Right lobe of liver (tissue), 6 donors: ENCODE data around the gene CD79B. TPM values are rescaled to one million over a fixed set of nuclear protein-coding genes. Genes with fewer than 3 reads are reported as not detected.

ENCODE experiments used
- ATAC-seq, 4 donors: fragments of 200-7000 bp; cut with Tn5 transposase; one replicate each; pipeline ENCODE4 v1.9.1; 2020; ENCODE audit warnings: mild to moderate bottlenecking in 4 of 4, moderate library complexity in 4 of 4
- DNase-seq, 3 donors: peaks; one replicate each; pipeline ENCODE4 v3.0.0-alpha.2; 2020
- H3K27ac ChIP-seq, 3 donors: fragments of 200-600 bp; one replicate each; pipeline ENCODE4 v1.8.0; 2022
- H3K27me3 ChIP-seq, 2 donors: fragments of 200-600 bp; one replicate each; pipeline ENCODE4 v1.8.0; 2022
- H3K36me3 ChIP-seq, 4 donors: fragments of 200-600 bp; sonication (generic) in 1 of 4; one replicate each; pipeline versions ENCODE4 v1.5.1 to v1.8.0; 2017 to 2022; ENCODE audit warnings: control low read depth in 1 of 4
- H3K4me1 ChIP-seq, 4 donors: fragments of 200-600 bp; sonication (generic) in 1 of 4; one replicate each; pipeline versions ENCODE4 v1.5.1 to v1.8.0; 2017 to 2022; ENCODE audit warnings: control low read depth in 1 of 4
- H3K4me3 ChIP-seq, 3 donors: fragments of 200-600 bp; one replicate each; pipeline ENCODE4 v1.8.0; 2022
- H3K9me3 ChIP-seq, 4 donors: fragments of 200-600 bp; sonication (generic) in 1 of 4; one replicate each; pipeline versions ENCODE4 v1.5.1 to v1.8.0; 2017 to 2022; ENCODE audit warnings: control low read depth in 1 of 4
- POLR2A ChIP-seq: fragments of 450-650 bp; IDR thresholded peaks from one replicate; pipeline ENCODE4 v1.6.1; 2017; ENCODE audit warnings: antibody characterized with exemption, mild to moderate bottlenecking
- WGBS: methylation state at CpG from one replicate; pipeline ENCODE4 v1.1.6; 2018; ENCODE audit warnings: low coverage, low lambda C conversion rate; ENCODE audit not compliant: insufficient coverage; ENCODE audit errors: missing lambda C conversion rate; 5-methylcytosine and 5-hydroxymethylcytosine counted together
- intact Hi-C, 2 donors: fragments of 100-400 bp; cut with DNase I; formaldehyde crosslinking; loops; one replicate each; pipeline versions ENCODE4 v1.11.2 to v1.14.1; 2022
- total RNA-seq, 6 experiments: library from RNA; depleted of rRNA in 2 of 6; stranded (reverse); fragments of >200 nt in 2 of 6; fragmentation: NEBNext Ultra II Directional in 3 of 6; extraction: Animal tissue kit (Norgen Biotek cat#: 25700) in 3 of 6; gene quantifications; one replicate each; pipeline versions ENCODE4 v1.1.0 to v1.2.4, GENCODE V29; 2016 to 2023
- TF ChIP-seq, protein P1 (sequence below), 4 donors: fragments of 200-600 bp in 3 of 4; fragments of 450-650 bp in 1 of 4; IDR thresholded peaks; one replicate each; pipeline versions ENCODE4 v1.5.1 to v1.8.0; 2016 to 2022; ENCODE audit warnings: antibody characterized with exemption in 4 of 4, mild to moderate bottlenecking in 2 of 4
- donor health status: DM: no; HTN: yes; CAD: no.
- donor health status: DM: no; HTN: no; CAD: no.
- donor health status: DM: no; HTN: no; CAD: no.
- donor health status: DM: no; HTN: yes; CAD: no.
- donor health status: DM: no; HTN: yes; CAD: no.

CD79B gene
- total RNA-seq, 6 experiments from 2014 or later = 0.62 to 2.2 (median 0.92) TPM

DNA sequence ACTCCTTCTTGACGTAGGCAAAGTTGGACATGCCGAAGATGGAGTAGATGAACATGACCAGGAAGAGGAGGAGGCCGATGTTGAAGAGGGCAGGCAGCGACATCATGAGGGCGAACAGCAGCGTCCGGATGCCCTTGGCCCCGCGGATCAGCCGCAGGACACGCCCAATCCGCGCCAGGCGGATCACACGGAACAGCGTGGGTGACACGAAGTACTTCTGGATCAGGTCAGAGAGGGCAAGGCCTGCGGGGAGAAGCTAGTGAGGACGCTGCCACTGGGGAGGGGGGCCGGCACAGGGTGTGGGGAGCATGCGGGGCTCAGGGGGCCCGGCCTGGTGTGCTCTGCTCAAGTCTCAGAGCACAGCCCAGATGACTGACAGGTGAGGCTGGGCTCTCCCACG is 9.6 kb upstream of the CD79B start:
- Histone ChIP-seq H3K27me3 (no peaks in the 10 kb centered on the region), H3K9me3 (no peaks in the 10 kb centered on the region), H3K4me3 (no peak overlapping the region), H3K36me3 (no peaks in the 10 kb centered on the region), H3K27ac (no peak overlapping the region), H3K4me1 (no peaks in the 10 kb centered on the region)
- intact Hi-C loops = loop anchor here in 1 of 2 donors (10.0 kb wide), 1 partner anchor 63 kb away; no protein-coding TSS in a partner anchor
- ATAC-seq (no peak), DNase-seq (no peak)
- WGBS = 96% methylated on average over 15 of the region's 23 CpGs
- TF ChIP-seq, protein P1, sequence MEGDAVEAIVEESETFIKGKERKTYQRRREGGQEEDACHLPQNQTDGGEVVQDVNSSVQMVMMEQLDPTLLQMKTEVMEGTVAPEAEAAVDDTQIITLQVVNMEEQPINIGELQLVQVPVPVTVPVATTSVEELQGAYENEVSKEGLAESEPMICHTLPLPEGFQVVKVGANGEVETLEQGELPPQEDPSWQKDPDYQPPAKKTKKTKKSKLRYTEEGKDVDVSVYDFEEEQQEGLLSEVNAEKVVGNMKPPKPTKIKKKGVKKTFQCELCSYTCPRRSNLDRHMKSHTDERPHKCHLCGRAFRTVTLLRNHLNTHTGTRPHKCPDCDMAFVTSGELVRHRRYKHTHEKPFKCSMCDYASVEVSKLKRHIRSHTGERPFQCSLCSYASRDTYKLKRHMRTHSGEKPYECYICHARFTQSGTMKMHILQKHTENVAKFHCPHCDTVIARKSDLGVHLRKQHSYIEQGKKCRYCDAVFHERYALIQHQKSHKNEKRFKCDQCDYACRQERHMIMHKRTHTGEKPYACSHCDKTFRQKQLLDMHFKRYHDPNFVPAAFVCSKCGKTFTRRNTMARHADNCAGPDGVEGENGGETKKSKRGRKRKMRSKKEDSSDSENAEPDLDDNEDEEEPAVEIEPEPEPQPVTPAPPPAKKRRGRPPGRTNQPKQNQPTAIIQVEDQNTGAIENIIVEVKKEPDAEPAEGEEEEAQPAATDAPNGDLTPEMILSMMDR (IDR thresholded peaks at IDR 0.05) = no peak
- TF ChIP-seq POLR2A = no peak

DNA sequence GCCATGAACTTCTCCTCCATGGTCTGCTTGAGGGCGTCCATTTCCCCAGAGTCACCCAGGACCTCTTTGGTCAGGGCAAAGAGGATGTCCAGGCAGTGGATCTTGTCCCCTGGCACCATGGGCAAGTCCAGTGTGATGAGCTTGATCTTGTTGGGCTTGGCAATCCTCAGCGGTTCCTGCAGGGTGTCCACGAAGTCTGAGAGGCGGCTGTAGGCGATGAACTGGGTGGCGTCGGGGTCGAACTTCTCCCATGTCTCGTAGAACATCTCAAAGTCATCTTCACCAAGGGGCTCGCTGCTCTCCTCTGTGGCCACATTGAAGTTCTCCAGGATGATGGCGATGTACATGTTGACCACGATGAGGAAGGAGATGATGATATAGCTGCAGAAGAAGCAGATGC is 9.0 kb upstream of the CD79B start:
- H3K4me1 ChIP-seq = no peaks in the 10 kb centered on the region
- no peak overlapping the region for H3K4me3 ChIP-seq
- intact Hi-C loops = loop anchor here in 1 of 2 donors (10.0 kb wide), 1 partner anchor 64 kb away; no protein-coding TSS in a partner anchor
- TF ChIP-seq, protein P1 (IDR thresholded peaks at IDR 0.05) = no peak
- TF ChIP-seq POLR2A = no peak
- 73% methylated on average over 3 of the region's 12 CpGs for WGBS
- ATAC-seq (no peak), DNase-seq (no peak)
- no peaks in the 10 kb centered on the region for H3K27me3 ChIP-seq
- no peaks in the 10 kb centered on the region for H3K36me3 ChIP-seq
- no peaks in the 10 kb centered on the region for H3K9me3 ChIP-seq
- H3K27ac ChIP-seq = no peak overlapping the region

DNA sequence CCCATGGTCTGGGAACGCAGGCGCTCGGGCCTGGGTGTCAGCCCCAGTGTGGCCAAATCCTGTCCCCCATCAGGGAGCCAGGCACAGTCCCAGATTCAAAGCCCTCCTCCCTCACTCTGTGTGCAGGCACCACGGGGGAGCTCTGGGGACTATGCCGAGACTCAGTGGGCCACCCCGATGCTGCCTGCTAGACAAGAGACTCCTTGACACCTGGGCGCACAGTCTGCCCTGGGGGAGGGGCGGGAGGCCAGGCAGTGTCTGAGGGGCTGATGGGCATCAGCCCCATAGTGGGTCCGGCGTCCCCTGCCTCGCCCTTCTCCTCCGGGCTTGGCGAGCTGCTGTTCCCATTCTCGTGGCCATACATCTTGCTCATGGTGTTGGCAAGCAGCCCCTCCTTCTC is 8.5 kb upstream of the CD79B start:
- ATAC-seq (no peak), DNase-seq (no peak)
- no peaks in the 10 kb centered on the region for H3K36me3 ChIP-seq

DNA sequence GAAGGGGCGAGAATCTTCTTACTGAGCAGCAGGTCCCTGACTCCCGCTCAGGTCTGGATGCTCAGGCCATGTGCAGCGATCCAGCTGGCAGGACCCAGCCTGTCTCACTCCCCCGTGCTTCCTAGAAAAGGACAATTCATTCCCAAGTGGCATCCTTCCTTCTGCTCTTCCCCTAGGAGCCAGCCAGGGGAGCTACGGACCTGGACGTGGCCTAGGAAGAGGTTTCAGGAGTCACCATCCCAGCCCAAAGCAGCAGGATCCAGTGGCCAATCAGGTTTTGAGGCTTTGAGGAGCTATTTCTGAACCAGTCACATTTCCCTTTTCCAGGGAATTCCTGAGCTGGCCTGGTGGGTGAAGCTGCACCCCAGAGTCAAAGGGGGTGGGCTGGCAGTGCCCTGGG is 7.8 kb upstream of the CD79B start:
- no CpG with 5 or more reads among the region's 6 CpGs for WGBS
- no peak for DNase-seq
- TF ChIP-seq, protein P1 (IDR thresholded peaks at IDR 0.05) = no peak
- TF ChIP-seq POLR2A = no peak
- no peaks in the 10 kb centered on the region for H3K27me3 ChIP-seq
- ATAC-seq = no peak
- H3K9me3 ChIP-seq = no peaks in the 10 kb centered on the region
- H3K27ac ChIP-seq = no peak overlapping the region
- no peaks in the 10 kb centered on the region for H3K4me1 ChIP-seq
- H3K36me3 ChIP-seq = no peaks in the 10 kb centered on the region
- H3K4me3 ChIP-seq = no peak overlapping the region
- intact Hi-C loops = loop anchor here in 1 of 2 donors (10.0 kb wide), 1 partner anchor 65 kb away; no protein-coding TSS in a partner anchor

More for the DNA sequence above, 8.5 kb upstream of the CD79B start:
- intact Hi-C loops = loop anchor here in 1 of 2 donors (10.0 kb wide), 1 partner anchor 64 kb away; no protein-coding TSS in a partner anchor
- 100% methylated on average over 1 of the region's 14 CpGs for WGBS
- TF ChIP-seq, protein P1 (IDR thresholded peaks at IDR 0.05) = no peak
- no peak for TF ChIP-seq POLR2A
- Histone ChIP-seq H3K4me3 (no peak overlapping the region), H3K9me3 (no peaks in the 10 kb centered on the region), H3K4me1 (no peaks in the 10 kb centered on the region), H3K27me3 (no peaks in the 10 kb centered on the region), H3K27ac (no peak overlapping the region)

DNA sequence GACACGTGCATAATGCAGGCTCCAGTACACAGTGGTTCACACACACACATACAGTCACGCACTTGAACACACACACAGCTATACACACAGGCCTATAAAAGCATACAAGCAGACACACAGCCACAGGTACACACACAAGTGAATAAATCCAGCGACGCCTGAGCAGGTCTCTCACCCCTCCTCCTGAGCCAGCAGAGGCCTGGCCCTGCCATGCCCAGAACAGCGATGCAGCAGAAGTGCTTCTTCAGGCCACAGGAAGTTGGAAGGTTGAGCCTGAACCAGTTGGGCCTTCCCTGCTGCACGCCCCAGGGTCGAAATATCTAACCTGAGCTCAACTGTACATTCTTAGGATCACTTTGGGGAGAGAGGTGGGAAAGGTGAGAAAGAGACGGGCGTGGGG is 7.3 kb upstream of the CD79B start:
- WGBS = 63% methylated on average over 1 of the region's 9 CpGs
- no peak overlapping the region for H3K27ac ChIP-seq
- no peaks in the 10 kb centered on the region for H3K36me3 ChIP-seq
- ATAC-seq (no peak), DNase-seq (no peak)
- no peaks in the 10 kb centered on the region for H3K4me1 ChIP-seq
- TF ChIP-seq POLR2A = no peak
- TF ChIP-seq, protein P1 (IDR thresholded peaks at IDR 0.05) = no peak
- H3K4me3 ChIP-seq = no peak overlapping the region
- intact Hi-C loops = no loop called here
- H3K27me3 ChIP-seq = no peaks in the 10 kb centered on the region
- no peaks in the 10 kb centered on the region for H3K9me3 ChIP-seq
